ENCODE measurements around the gene GAST. TPM values are rescaled to one million over a fixed set of nuclear protein-coding genes. Genes with fewer than 3 reads are reported as not detected.
A peak's percentile ranks its signal among the peaks of the same experiment; 100 is the strongest.

Gene GAST
- total and polyA plus RNA-seq, 11 donors: not detected

DNA sequence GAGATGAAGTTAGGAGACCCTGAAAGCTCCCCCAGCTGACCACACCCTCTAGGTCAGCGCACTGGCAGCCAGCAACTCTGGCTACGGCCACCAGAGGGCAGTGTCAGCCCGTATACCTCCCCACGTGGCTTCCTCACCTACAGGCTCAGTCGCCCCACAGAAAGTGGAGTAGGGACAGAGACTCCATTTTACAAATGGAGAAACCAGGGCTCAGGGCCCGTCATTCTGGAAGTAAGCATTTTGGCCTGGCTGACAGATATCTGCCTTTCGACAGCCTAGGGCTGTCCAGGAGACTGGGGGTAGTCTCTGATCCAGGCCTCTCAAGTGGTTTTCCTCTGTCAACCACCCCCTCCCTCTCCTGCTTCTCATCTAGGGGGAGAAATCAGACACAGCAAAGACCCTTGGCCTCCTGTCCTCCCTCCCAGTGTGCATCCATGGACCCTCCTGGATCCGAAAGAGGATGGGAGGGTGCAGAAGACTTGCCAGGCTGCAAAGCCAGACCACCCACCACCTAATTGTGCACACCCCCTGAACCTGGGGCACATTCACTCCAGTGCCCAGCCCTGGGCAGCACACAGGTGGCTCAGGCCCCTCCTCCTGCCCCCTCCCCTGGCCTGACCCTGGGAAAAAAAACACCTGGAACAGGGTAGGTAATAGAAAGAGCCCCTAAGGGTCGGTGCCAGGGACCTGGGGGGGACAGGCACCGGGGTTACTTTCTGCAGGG lies 26.1 kb downstream of the GAST start:
- WGBS, 4 donors: 31 to 33% (median 33%) methylated on average over 9 to 10 of the region's 10 CpGs
- Histone ChIP-seq H3K9me3 (no peaks in the 10 kb centered on the region), H3K4me1 (peaks cover 3 to 25% (median 16%) of the 10 kb centered on the region in 12 donors), H3K36me3 (no peaks in the 10 kb centered on the region), H3K4me3 (no peak overlapping the region), H3K27ac (no peak overlapping the region), H3K27me3 (peaks cover 28 to 47% (median 43%) of the 10 kb centered on the region in 9 donors)
- intact Hi-C loops (cut with DNase I): loop anchor here in 9 of 10 donors (1.0 to 10.0 kb wide), 7 partner anchors 34 to 217 kb away; no protein-coding TSS in a partner anchor
- TF ChIP-seq, protein P1, sequence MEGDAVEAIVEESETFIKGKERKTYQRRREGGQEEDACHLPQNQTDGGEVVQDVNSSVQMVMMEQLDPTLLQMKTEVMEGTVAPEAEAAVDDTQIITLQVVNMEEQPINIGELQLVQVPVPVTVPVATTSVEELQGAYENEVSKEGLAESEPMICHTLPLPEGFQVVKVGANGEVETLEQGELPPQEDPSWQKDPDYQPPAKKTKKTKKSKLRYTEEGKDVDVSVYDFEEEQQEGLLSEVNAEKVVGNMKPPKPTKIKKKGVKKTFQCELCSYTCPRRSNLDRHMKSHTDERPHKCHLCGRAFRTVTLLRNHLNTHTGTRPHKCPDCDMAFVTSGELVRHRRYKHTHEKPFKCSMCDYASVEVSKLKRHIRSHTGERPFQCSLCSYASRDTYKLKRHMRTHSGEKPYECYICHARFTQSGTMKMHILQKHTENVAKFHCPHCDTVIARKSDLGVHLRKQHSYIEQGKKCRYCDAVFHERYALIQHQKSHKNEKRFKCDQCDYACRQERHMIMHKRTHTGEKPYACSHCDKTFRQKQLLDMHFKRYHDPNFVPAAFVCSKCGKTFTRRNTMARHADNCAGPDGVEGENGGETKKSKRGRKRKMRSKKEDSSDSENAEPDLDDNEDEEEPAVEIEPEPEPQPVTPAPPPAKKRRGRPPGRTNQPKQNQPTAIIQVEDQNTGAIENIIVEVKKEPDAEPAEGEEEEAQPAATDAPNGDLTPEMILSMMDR (IDR thresholded peaks at IDR 0.05): peak; percentile 97 to 100 (median 98)
- TF ChIP-seq POLR2A (IDR thresholded peaks at IDR 0.05): no peak
- DNase-seq (peak; percentile 75 to 88 (median 76)), ATAC-seq (peak; percentile 70 to 91 (median 88))

DNA sequence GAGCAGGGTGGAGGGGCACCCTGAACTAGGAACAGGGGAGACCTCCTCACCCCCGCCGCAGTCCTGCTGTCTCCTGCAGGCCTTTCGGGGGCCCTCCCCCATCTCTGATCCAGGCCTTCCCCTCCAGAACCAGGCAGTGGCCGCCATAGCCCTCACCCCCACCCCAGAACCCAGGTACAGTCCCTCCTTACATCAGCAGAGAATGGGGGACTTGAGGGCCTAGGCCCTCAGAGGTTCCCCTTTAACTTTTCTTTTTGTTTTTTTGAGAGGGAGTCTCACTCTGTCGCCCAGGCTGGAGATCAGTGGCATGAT lies 26.6 kb downstream of the GAST start:
- no peak for ATAC-seq
- TF ChIP-seq, protein P1 (IDR thresholded peaks at IDR 0.05): no peak
- TF ChIP-seq POLR2A (IDR thresholded peaks at IDR 0.05): no peak
- Histone ChIP-seq H3K36me3 (no peaks in the 10 kb centered on the region), H3K9me3 (no peaks in the 10 kb centered on the region), H3K4me3 (no peak overlapping the region), H3K27ac (no peak overlapping the region), H3K27me3 (peaks cover 24 to 41% (median 37%) of the 10 kb centered on the region in 9 donors), H3K4me1 (peaks cover 3 to 23% (median 15%) of the 10 kb centered on the region in 12 donors)
- DNase-seq: no peak
- WGBS, 4 donors: 90 to 97% (median 93%) methylated on average over 5 of the region's 5 CpGs
- intact Hi-C loops (cut with DNase I): loop anchor here (1.0 to 10.0 kb wide), 7 partner anchors 34 to 216 kb away; no protein-coding TSS in a partner anchor

DNA sequence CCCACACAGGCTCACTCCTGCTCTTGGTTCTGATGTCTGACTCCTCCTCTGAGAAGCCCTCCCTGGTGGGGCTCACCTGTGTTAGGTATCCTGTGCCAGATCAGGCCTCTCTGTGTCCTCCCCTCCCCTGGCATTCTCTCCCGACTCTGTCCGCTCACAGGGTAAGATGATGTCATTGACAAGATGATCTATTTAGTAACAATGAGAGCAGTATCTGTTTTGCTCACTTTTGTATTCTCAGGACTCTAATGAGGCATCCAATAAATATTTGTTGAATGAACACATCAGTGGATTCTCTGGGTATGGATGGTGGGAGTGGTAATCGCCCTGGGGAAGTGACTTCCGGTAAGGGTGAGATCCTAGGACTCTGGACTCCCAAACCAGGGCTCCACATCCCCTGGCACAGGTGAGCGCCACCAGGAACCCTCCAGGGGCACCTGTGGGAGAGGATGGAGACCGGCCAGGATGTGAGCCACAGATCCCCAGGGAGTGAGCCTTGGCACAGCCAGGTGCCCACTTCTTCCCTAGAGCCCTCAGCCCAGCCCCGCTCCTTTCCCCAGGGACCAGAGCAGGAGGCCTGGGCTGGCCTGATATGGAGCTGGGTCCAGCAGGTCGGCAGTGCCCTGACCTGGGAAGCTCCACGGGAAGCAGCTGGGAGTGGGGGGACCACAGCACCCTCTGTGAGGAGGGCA lies 27.7 kb downstream of the GAST start:
- intact Hi-C loops (cut with DNase I): loop anchor here in 5 of 10 donors (1.0 to 10.0 kb wide), 7 partner anchors 32 to 215 kb away; no protein-coding TSS in a partner anchor
- ATAC-seq: no peak

More for the DNA sequence above, 27.7 kb downstream of the GAST start:
- WGBS, 4 donors: 58 to 81% (median 74%) methylated on average over 6 to 9 of the region's 9 CpGs
- Histone ChIP-seq H3K27ac (no peak overlapping the region), H3K4me3 (no peak overlapping the region), H3K27me3 (peaks cover 13 to 31% (median 27%) of the 10 kb centered on the region in 9 donors), H3K9me3 (no peaks in the 10 kb centered on the region), H3K4me1 (peaks cover 0 to 13% (median 5%) of the 10 kb centered on the region in 12 donors), H3K36me3 (no peaks in the 10 kb centered on the region)
- DNase-seq: no peak
- no peak for TF ChIP-seq POLR2A (IDR thresholded peaks at IDR 0.05)
- TF ChIP-seq, protein P1 (IDR thresholded peaks at IDR 0.05): no peak
